ENCODE results near the gene HELQ.

The HELQ gene

DNA sequence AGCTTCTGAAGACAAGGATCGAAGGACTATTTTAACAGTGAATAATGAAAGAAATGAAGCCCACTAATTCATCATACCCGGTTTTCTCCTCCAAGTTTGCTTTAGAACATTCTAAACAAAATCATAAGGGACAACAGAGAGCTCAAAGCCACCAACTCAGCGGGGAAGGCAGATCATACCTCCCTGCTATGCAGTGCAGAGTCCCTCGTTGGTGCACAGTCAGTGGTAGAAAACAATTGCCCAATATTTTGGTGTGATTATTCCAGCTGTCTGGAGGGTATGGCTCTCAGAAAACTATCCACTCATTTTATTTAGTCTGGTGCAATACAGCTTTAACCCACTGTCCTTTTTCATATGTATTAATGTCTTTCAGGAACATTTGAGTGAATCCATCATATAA is 61.7 kb downstream of the HELQ start:
- H3K4me3 ChIP-seq (ENCODE audit: low read length), result no peak overlapping the region
- no peak for DNase-seq (ENCODE audit: low read depth)
- TF ChIP-seq, protein P1, sequence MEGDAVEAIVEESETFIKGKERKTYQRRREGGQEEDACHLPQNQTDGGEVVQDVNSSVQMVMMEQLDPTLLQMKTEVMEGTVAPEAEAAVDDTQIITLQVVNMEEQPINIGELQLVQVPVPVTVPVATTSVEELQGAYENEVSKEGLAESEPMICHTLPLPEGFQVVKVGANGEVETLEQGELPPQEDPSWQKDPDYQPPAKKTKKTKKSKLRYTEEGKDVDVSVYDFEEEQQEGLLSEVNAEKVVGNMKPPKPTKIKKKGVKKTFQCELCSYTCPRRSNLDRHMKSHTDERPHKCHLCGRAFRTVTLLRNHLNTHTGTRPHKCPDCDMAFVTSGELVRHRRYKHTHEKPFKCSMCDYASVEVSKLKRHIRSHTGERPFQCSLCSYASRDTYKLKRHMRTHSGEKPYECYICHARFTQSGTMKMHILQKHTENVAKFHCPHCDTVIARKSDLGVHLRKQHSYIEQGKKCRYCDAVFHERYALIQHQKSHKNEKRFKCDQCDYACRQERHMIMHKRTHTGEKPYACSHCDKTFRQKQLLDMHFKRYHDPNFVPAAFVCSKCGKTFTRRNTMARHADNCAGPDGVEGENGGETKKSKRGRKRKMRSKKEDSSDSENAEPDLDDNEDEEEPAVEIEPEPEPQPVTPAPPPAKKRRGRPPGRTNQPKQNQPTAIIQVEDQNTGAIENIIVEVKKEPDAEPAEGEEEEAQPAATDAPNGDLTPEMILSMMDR (IDR thresholded peaks at IDR 0.05; ENCODE audit: insufficient read depth, low read depth, low read length, missing control alignments), result no peak

DNA sequence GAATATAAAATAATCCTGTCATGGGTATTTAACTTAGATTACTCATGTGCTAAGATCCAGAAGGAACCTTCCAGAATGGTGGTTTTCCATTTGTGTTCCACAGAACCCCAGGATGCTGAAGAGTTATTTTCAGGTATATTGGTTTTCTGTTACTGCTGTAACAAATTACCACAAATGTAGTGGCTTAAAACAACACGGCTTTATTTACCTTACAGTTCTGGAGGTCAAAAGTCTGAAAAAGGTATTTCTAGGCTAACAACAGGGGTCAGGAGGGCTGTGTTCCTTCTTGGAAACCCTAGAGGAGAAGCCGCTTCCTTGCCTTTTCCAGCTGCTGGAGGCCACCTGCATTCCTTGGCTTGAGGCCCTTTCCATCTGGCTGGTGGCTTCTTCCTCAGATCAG is 63.1 kb downstream of the HELQ start:
- TF ChIP-seq, protein P1 (IDR thresholded peaks at IDR 0.05; ENCODE audit: insufficient read depth, low read depth, low read length, missing control alignments), result no peak
- DNase-seq (ENCODE audit: low read depth), result no peak
- no peak overlapping the region for H3K4me3 ChIP-seq (ENCODE audit: low read length)

DNA sequence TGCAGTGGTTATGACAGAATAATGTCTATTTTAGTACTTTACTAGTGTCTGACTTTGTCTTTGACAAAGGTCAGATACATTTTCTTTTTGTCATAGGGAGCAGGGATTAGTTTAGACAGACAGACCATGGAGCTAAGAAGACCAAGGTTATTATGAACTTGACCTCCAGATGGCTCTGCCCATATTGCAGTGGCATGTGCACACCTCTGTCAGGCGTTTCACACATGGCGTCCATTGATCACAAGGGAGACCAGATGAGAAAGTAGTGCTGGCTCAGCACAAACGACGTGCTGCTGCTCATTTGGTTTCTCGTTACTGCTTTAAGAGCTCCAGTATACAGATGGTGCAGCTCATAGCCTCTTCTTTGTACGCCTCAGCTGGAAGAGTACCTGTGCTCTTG is 64.7 kb downstream of the HELQ start:
- DNase-seq (ENCODE audit: low read depth), result no peak
- no peak overlapping the region for H3K4me3 ChIP-seq (ENCODE audit: low read length)
- TF ChIP-seq, protein P1 (IDR thresholded peaks at IDR 0.05; ENCODE audit: insufficient read depth, low read depth, low read length, missing control alignments), result no peak

DNA sequence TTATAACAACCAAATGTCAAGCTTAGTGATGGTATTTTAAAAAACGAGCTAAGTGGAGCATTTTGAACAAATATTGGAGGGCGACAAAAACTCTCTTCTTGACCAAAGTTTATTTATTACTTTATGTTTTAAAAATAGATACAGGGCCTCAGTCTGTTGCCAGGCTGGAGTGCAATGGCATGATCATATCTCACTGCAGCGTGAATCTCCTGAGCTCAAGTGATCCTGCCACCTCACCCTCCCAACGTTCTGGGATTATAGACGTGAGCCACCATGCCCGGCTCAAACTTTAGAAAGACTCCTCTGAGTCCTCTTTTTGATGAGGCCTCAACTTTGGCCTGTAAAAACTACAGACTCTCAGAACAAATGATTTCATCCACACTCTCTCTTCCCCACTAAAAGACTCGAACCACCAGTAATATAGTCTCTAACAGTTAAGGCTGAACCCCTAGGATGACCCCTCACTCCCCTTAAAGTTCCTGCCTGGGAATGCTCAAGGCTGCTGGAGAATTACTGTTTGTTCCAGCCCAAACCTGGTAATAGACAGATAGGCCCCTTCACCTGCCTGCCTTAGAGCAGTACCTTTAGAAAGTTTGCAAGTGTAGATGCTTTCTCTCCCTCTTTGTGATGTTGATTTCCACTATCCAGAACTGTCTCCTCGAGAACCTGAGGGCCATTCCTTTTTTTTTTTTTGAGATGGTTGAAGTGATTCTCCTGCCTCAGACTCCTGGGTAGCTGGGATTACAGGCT is 65.7 kb downstream of the HELQ start:
- TF ChIP-seq, protein P1 (IDR thresholded peaks at IDR 0.05; ENCODE audit: insufficient read depth, low read depth, low read length, missing control alignments), result no peak
- DNase-seq (ENCODE audit: low read depth), result no peak
- H3K4me3 ChIP-seq (ENCODE audit: low read length), result no peak overlapping the region

DNA sequence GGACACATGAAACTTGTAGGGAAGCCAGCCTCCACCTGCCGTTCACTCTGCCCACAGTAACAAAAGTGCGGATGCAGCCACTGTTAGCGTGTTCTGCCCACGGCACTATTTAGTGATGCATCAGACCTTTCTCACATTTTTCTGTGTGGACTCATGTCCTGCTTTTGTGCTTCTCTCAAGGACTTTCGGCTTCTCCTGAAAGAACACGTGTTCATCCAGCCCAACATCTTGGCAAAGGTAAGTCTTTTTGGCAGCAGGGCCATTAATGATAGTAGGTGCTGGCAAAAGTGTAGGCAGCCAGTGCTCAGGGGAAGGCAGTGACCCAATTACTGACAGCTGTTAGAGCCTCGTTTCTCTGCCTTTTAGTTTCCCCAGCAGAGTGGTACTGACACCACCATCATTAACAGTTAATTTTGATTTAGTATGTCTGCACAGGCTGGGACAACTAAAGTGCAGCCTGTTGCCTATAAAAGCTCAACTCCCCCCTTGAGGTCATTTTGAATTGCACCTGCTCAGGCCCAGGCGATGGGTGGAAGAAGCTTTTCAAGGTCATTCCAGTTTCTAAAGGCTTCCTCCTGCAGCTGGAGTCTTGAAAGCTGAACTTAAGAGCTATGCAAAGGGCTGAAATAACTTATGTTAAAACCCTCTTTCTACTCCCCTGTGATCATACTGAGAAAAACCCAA is 66.4 kb downstream of the HELQ start:
- TF ChIP-seq, protein P1 (IDR thresholded peaks at IDR 0.05; ENCODE audit: insufficient read depth, low read depth, low read length, missing control alignments), result no peak
- no peak for DNase-seq (ENCODE audit: low read depth)

DNA sequence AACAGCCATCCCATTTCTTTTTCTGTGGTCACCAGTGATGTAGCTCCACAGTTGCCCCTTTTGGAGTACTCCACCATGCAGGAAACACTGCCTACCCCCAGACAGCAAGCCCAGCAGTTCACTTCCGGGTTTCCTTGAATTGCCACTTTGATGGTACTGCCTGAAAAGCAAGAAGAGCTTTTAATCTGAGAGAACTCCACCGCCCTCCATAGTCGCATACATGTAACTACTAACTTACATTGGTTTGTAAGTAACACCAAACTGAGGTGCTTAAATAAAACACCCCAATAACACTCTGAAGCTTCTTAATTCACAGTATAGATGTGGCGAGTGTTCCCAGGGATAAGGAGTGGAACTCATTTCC is 67.3 kb downstream of the HELQ start:
- no peak for DNase-seq (ENCODE audit: low read depth)
- H3K4me3 ChIP-seq (ENCODE audit: low read length), result no peak overlapping the region
- TF ChIP-seq, protein P1 (IDR thresholded peaks at IDR 0.05; ENCODE audit: insufficient read depth, low read depth, low read length, missing control alignments), result no peak

More for the DNA sequence above, 66.4 kb downstream of the HELQ start:
- no peak overlapping the region for H3K4me3 ChIP-seq (ENCODE audit: low read length)

Measured in epithelial cell of esophagus (primary cell).